Gastrocnemius medialis (tissue), 4 donors: ENCODE results near the gene VMP1.

Source experiments
- CTCF ChIP-seq, 5 experiments: fragments of 450-650 bp in 3 of 5; fragments of 200-600 bp in 2 of 5; sonication (generic) in 2 of 5; IDR thresholded peaks in 4 of 5; conservative IDR thresholded peaks in 1 of 5; 1 replicate in 4 of 5; 2 replicates in 1 of 5; pipeline ENCODE4 v1.5.1; 2016 to 2019; ENCODE audit warnings: antibody characterized with exemption in 5 of 5, mild to moderate bottlenecking in 3 of 5, moderate library complexity in 3 of 5
- POLR2A ChIP-seq, 2 donors: fragments of 450-650 bp; IDR thresholded peaks; one replicate each; pipeline ENCODE4 v1.6.1; 2017; ENCODE audit warnings: antibody characterized with exemption in 2 of 2, mild to moderate bottlenecking in 2 of 2, moderate library complexity in 2 of 2

- no peak for TF ChIP-seq CTCF (IDR thresholded peaks at IDR 0.05 in 4 of 5, conservative IDR thresholded peaks at IDR 0.05 in 1 of 5)
- TF ChIP-seq POLR2A (IDR thresholded peaks at IDR 0.05): peak in 1 of 2 donors; percentile 23
These were observed 107.2 kb downstream of the VMP1 start for GRCh38 chr17:59814685-59815084.
